Measurements from ENCODE around the gene SMAGP. TPM values are rescaled to one million over a fixed set of nuclear protein-coding genes. Genes with fewer than 3 reads are reported as not detected.

Gene SMAGP
- total RNA-seq, 1 donor from 2014 or later = 167 TPM

DNA sequence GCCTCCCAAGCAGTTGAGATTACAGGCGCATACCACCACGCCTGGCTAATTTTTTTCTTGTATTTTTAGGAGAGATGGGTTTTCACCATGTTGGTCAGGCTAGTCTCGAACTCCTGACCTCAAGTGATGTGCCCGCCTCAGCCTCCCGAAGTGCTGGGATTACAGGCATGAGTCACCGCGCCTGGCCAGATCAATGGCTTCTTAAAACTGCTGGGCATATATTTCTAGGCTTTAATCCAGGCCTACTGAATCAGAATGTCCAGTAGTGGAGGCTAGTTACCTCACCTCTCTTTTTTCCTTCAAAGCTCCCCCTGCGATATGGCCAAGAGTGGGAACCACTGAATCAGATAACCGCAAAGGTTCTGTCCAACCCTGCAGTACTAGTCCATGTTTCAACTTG, 69.4 kb downstream of the SMAGP start:
- Mint-ChIP-seq H3K4me3 (ENCODE audit: unreplicated experiment) (no peak overlapping the region), H3K9me3 (ENCODE audit: unreplicated experiment) (no peaks in the 10 kb centered on the region), H3K4me1 (ENCODE audit: unreplicated experiment) (peaks cover 11% of the 10 kb centered on the region), H3K27me3 (ENCODE audit: unreplicated experiment) (peaks cover 3% of the 10 kb centered on the region), H3K27ac (ENCODE audit: unreplicated experiment) (no peak overlapping the region), H3K36me3 (ENCODE audit: low read depth, unreplicated experiment) (peaks cover 14% of the 10 kb centered on the region)
- TF ChIP-seq, protein P1, sequence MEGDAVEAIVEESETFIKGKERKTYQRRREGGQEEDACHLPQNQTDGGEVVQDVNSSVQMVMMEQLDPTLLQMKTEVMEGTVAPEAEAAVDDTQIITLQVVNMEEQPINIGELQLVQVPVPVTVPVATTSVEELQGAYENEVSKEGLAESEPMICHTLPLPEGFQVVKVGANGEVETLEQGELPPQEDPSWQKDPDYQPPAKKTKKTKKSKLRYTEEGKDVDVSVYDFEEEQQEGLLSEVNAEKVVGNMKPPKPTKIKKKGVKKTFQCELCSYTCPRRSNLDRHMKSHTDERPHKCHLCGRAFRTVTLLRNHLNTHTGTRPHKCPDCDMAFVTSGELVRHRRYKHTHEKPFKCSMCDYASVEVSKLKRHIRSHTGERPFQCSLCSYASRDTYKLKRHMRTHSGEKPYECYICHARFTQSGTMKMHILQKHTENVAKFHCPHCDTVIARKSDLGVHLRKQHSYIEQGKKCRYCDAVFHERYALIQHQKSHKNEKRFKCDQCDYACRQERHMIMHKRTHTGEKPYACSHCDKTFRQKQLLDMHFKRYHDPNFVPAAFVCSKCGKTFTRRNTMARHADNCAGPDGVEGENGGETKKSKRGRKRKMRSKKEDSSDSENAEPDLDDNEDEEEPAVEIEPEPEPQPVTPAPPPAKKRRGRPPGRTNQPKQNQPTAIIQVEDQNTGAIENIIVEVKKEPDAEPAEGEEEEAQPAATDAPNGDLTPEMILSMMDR (IDR thresholded peaks at IDR 0.05; ENCODE audit: unreplicated experiment) = no peak
- DNase-seq (ENCODE audit: low spot score) = no peak

DNA sequence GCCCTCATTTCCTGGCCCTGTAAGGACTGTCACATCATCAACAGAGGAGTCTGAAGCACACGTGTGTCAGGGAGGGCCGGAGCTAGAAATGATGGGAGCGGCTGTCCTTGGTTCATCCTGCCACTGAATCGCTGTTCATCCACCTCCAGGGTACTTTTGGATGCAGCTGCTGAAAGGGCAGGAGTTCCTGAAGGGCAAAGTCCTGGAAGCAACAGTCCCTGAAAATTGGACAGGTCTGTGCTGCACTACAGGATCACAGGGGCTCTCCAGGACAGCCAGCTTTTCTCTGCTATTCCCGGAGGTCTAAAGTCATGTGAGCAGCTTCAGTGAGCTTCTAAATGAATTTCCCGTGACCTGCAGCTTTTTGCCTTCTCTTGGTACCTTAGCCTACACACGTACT, 70.1 kb downstream of the SMAGP start:
- Mint-ChIP-seq H3K36me3 (ENCODE audit: low read depth, unreplicated experiment) (peaks cover 14% of the 10 kb centered on the region), H3K4me3 (ENCODE audit: unreplicated experiment) (no peak overlapping the region), H3K9me3 (ENCODE audit: unreplicated experiment) (no peaks in the 10 kb centered on the region), H3K27ac (ENCODE audit: unreplicated experiment) (no peak overlapping the region), H3K27me3 (ENCODE audit: unreplicated experiment) (peaks cover 3% of the 10 kb centered on the region), H3K4me1 (ENCODE audit: unreplicated experiment) (peaks cover 11% of the 10 kb centered on the region)
- TF ChIP-seq, protein P1 (IDR thresholded peaks at IDR 0.05; ENCODE audit: unreplicated experiment) = no peak
- no peak for DNase-seq (ENCODE audit: low spot score)

DNA sequence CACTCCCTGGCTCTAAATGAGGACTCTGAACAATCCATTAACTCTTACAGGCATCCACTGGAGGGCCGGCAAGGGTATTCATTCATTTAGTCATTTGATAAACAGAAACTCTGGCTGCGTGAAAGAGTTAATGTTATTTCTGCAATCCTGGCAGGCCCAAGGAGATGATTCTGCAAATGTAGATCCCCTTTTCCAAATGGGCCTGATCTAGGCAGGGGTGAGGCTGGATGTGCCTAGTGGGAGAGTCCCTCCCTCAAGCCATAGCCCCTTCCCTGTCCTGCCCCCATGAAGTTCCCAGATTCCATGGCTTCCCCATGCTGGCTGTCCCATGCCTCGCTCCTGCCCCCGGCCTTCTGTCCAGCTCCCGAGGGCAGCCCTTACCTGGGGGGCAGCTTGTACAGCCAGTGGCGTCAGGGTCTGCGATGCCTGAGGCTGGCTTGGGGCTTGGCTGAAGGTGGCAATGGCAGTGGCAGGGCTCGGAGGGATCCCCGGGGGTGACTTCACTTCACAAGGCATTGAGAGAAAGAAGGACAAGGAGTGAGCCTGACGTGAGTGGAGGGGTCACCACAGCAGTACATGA, 70.8 kb downstream of the SMAGP start:
- Mint-ChIP-seq H3K27ac (ENCODE audit: unreplicated experiment) (no peak overlapping the region), H3K9me3 (ENCODE audit: unreplicated experiment) (no peaks in the 10 kb centered on the region), H3K27me3 (ENCODE audit: unreplicated experiment) (peaks cover 3% of the 10 kb centered on the region), H3K36me3 (ENCODE audit: low read depth, unreplicated experiment) (peaks cover 14% of the 10 kb centered on the region), H3K4me1 (ENCODE audit: unreplicated experiment) (peaks cover 11% of the 10 kb centered on the region), H3K4me3 (ENCODE audit: unreplicated experiment) (no peak overlapping the region)
- TF ChIP-seq, protein P1 (IDR thresholded peaks at IDR 0.05; ENCODE audit: unreplicated experiment) = no peak
- no peak for DNase-seq (ENCODE audit: low spot score)

DNA sequence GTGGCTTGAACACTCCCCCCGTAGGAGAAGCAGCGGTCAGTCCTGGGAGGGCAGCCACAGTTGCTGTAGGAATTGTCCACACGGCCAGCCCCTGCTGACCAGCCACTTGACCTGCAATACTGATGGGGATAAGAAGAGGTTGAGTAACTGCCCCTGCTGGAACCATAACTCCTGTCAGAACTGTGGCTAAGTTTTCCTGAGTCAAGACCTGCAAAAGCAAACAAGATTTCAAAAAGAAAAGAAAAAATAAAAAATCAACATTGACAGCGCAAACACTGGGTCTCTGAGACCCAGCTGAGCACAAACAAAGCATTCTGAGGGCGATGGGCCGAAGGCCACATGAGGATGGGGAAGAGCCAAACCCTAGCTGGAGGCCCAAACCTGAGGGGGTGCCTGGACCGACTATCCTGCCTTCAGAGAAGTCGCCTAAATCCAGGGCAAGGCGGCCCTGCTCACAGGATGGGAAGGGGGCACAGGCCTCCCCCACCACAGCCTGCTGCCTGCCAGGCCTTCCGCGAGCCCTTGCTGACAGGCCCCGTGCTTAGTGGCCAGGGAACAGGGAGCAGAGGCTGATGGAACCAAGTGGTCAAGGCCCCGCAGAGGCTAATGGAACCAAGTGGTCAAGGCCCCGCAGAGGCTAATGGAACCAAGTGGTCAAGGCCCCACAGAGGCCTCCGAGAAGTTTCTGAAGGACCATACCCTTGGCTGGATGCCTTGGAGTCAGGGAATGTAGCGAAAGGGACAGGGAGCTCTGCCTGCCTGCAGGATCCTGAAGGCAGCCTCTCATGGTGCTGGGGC, 71.4 kb downstream of the SMAGP start:
- Mint-ChIP-seq H3K4me3 (ENCODE audit: unreplicated experiment) (no peak overlapping the region), H3K36me3 (ENCODE audit: low read depth, unreplicated experiment) (peaks cover 14% of the 10 kb centered on the region), H3K4me1 (ENCODE audit: unreplicated experiment) (peaks cover 11% of the 10 kb centered on the region), H3K9me3 (ENCODE audit: unreplicated experiment) (no peaks in the 10 kb centered on the region), H3K27ac (ENCODE audit: unreplicated experiment) (no peak overlapping the region), H3K27me3 (ENCODE audit: unreplicated experiment) (peaks cover 3% of the 10 kb centered on the region)
- no peak for DNase-seq (ENCODE audit: low spot score)
- TF ChIP-seq, protein P1 (IDR thresholded peaks at IDR 0.05; ENCODE audit: unreplicated experiment) = no peak

Data from endothelial cell (in vitro differentiated cells).